HS-5 (cell line): Measurements from ENCODE around the gene ZCCHC7.
"Not testable (repeated sequence)": the region's sequence is repeated elsewhere in the genome, so short reads cannot be mapped to it uniquely, and the experiment has no call there.

Experiments
- DNase-seq: peaks from one replicate; pipeline ENCODE4 v3.0.0-alpha.2; 2012; ENCODE audit warnings: low read depth

ZCCHC7 gene

GRCh38 chr9:37373621-37374020 is 253.2 kb downstream of the ZCCHC7 start:
- no peak for DNase-seq

GRCh38 chr9:37374892-37375291 is 254.5 kb downstream of the ZCCHC7 start:
- no peak for DNase-seq

- no peak for DNase-seq
These were observed 257.6 kb downstream of the ZCCHC7 start for GRCh38 chr9:37377688-37378612.

GRCh38 chr9:37378613-37379004 is 258.2 kb downstream of the ZCCHC7 start:
- DNase-seq, result no peak

- no peak for DNase-seq
These were observed 259.5 kb downstream of the ZCCHC7 start for GRCh38 chr9:37379835-37380234.

- no peak for DNase-seq
These were observed 260.2 kb downstream of the ZCCHC7 start for GRCh38 chr9:37380570-37380969.

- no peak for DNase-seq
These were observed 260.8 kb downstream of the ZCCHC7 start for GRCh38 chr9:37381094-37381741.

GRCh38 chr9:37382161-37382981 is 262.0 kb downstream of the ZCCHC7 start:
- DNase-seq, result no peak

- no peak for DNase-seq
These were observed 262.6 kb downstream of the ZCCHC7 start for GRCh38 chr9:37382982-37383357.

- DNase-seq, result no peak
These were observed 263.0 kb downstream of the ZCCHC7 start for GRCh38 chr9:37383393-37383792.

GRCh38 chr9:37383876-37384746 is 263.7 kb downstream of the ZCCHC7 start:
- DNase-seq, result no peak

GRCh38 chr9:37385286-37385685 is 264.9 kb downstream of the ZCCHC7 start:
- no peak for DNase-seq

GRCh38 chr9:37386988-37387387 is 266.6 kb downstream of the ZCCHC7 start:
- no peak for DNase-seq

- DNase-seq, result no peak
These were observed 270.4 kb downstream of the ZCCHC7 start for GRCh38 chr9:37390759-37391158.

GRCh38 chr9:37392272-37392671 is 271.9 kb downstream of the ZCCHC7 start:
- DNase-seq, result no peak

GRCh38 chr9:37395229-37395628 is 274.9 kb downstream of the ZCCHC7 start:
- no peak for DNase-seq

GRCh38 chr9:37395663-37396062 is 275.3 kb downstream of the ZCCHC7 start:
- no peak for DNase-seq

GRCh38 chr9:37397948-37398347 is 277.6 kb downstream of the ZCCHC7 start:
- DNase-seq, result not testable (repeated sequence)

GRCh38 chr9:37398464-37399025 is 278.2 kb downstream of the ZCCHC7 start:
- no peak for DNase-seq

GRCh38 chr9:37399336-37399735 is 279.0 kb downstream of the ZCCHC7 start:
- no peak for DNase-seq

- no peak for DNase-seq
These were observed 284.2 kb downstream of the ZCCHC7 start for GRCh38 chr9:37404590-37404989.
